GM19468 (cell line): ENCODE measurements around the gene ETS2.
A peak's percentile ranks its signal among the peaks of the same experiment; 100 is the strongest.

Source experiments
- ATAC-seq: cut with Tn5 transposase; IDR thresholded peaks from one replicate; pipeline ENCODE4 v1.9.1; 2021; ENCODE audit warnings: mild to moderate bottlenecking, moderate library complexity, moderate number of reproducible peaks; ENCODE audit not compliant: unreplicated experiment; ENCODE audit errors: extremely low read depth

The ETS2 gene

DNA sequence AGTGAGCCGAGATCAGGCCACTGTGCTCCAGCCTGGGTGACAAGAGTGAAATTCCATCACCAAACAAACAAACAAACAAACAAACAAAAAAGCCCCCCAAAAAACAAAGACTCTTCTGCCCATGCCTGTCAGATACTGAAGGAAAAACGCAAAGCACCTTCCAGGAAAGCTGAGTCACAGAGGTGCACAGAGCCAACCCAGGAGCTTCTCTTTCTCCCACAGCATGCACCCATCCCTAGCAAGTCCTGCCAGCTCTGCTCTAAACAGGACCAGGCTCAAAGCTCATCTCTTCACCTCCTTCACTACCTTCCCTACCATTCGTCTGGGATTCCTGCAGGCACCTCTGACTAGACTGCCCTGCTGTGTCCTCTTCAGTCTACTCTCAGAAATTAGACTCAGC, 46.5 kb downstream of the ETS2 start:
- no peak for ATAC-seq

DNA sequence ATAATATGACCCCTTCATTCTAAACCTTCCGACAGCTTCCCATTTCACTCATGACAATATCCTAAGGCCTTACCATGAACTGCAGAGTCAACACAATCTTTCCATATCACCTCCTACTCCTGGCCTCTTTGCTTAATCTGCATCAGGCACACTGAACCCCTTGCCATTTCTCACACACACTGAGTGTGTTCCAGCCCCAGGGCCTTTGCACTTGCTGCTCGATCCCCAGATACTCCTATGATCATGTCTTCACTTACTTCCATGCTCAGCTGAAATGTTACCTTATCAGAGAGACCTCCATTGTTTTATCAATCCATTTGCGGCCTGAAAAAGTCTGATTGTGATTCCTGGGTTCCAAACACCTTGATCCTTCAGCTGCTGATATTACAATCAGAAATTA, 47.0 kb downstream of the ETS2 start:
- no peak for ATAC-seq

DNA sequence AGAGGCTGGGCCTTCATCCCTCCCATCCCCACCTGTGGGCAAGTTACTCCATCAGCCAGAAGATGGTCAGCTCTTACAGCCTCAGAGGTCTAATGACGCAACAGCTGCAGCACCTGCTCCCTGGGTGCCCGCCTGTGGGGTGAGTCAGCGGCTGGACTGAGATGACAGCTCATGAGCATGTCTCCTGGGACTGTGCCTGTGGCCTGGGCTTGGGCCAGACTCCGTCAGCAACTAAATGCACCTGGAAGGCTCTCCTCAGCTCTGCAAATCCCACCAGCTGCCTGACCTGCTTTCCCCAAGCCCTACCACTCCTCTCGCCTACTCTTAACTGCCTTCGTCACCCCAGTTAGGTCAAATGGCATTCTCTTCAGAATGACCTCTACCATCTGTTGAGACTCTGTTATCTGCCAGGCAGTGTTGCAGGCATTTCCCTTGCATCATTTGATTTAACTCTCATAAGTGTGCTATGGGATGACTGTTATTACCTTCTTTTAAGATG, 47.7 kb downstream of the ETS2 start:
- ATAC-seq = no peak

DNA sequence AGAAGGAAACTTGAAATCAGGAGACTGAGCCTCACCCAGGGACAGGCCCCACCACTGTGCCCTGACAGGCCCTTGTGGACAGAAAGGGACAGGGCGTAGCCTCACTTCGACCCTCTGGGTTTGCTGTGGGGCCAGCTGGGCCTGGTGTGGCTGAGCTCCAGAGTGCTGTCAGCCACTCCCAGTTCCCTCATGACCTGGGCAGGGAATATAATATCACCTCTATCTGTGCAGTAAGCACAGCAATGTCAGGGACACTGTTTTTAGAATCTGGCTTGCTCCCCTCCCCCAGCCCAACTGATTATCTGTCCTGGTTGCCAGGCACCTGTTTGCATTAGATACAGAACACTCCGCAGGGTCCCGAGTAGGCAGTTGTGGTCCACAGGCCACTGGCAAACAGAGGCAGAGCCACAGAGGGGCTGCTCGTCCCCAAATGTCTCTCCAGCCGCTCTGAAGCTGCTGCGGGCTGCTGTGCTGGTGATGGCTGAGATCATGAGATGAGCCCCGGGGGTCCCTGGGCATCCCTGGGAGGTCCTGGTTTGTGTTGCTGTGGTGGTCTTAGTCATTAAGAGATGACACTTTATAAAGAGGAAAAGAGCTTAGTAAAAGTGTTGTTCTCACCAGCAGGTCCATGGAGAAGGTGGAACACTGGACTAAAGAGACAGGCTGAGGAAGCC, 51.6 kb downstream of the ETS2 start:
- ATAC-seq = no peak

DNA sequence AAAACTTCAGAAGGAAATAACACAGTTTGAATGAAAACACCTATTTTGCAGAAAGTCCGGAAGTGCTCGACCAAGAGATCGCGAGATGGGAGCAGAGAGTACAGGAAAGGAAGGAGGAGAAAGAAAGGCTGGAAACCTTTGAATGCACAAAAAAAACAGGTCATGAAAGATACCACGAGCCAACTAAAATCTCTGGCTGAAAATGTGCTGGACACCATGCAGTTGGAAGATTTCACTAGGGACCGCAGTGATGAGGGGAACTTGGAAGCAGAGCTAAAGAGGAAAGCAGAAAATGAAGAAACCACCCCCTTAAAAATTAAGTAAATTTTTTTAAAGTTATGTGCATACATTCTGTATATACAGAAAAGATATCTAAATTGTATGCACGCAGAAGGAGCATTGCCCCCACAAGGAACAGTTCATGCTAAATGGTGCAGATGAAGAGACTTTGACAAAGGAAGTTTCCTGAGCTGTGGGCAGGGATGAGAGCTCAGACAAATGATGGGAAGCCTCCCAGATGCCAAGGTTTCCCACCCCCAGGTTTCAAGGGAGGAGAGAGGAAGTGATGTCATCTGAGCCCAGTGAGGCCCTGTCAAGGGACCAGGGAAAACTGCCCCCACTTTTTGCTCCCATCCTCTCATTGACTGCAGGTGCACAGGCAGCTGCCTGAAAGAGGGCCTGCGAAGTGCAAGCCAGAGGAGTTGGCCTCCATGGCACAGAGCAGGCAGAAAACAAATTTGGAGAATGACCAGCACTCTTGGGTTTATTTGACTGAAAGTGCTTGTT, 52.5 kb downstream of the ETS2 start:
- no peak for ATAC-seq

DNA sequence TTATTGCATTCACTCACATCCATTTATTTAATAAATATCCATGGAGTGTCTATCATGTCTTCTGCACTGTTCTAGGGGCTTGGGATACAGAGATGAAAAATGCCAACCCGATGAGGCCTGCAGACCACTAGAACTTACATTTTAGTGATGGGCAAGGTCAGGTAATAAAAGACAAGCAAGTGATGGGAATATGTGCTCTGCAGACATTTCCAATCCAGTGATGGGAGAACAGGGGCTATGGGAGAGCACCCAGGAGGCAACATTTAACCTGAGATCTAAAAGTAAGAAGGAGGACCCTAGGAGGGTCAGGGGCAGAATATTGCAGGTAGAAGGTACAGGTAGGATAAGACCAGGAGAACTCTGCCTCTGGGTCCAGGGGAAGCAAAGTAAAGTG, 53.1 kb downstream of the ETS2 start:
- ATAC-seq = no peak

DNA sequence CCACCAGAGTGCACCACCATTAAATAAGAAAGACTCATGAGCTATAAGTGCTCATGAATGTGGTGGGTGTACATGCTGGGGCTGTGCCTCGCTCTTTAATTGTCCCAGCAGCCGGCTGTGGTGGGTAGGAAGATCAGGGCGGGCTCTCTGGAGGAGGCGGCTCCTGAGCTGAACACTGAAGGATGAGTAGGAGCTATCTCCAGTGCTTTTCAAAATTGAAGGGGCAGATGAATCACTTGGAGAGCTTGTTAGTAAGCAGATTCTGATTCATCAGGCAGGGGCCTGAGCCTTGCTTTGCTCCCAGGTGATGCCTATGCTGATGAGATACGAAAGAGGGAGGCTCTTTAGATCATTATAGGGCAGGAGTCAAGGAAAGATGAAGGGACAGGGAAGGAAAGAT, 54.1 kb downstream of the ETS2 start:
- no peak for ATAC-seq

DNA sequence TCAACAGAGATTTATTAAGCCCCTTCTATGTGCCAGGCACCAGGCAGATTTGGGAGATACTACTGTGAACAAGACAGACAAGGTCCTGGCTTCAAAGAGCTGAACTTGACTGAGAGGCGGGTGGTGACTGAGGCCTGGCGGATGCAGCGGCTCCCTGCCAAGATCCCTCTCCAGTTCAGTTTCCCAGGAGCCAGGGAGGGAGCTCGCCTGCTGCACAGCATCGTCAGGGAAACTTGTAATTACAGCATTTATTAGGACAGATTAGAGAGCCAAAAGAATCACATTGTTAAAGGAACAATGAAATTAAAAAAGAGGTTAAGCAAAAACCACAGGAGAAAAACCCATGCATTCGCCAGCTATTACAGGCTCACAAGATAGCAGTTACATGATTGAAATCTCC, 55.3 kb downstream of the ETS2 start:
- no peak for ATAC-seq

DNA sequence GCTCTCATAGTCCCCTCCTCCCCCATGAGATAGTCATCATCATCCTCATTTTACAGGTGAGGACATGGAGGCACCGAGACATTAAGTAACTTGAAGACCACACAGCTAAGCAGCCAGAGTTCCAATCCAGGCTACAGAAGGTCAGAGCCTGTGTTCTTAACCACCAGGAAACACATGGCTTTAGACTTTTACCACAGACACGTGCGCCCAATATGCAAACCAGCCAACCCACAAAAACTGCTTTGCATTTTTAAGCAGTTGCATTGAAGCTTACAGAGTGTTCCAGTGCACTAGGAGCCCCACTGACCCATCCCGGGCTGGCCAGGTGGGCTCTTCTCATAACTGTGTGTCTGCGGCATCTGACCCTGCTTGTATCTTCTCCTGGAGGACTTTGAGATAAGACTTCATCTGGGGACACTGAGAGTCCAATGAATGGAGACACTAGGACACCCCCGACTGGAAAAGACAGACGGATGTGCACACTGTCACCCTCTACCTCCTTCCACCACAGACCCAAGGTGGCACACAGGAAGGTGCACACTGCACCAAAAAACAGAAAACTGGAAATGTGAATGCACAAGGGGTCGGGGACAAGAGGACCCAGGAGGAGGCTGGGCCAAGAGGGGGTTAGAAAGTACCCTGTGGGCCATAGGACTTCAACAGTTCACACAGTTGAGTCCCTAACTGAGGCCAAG, 56.4 kb downstream of the ETS2 start:
- ATAC-seq = peak; percentile 53

DNA sequence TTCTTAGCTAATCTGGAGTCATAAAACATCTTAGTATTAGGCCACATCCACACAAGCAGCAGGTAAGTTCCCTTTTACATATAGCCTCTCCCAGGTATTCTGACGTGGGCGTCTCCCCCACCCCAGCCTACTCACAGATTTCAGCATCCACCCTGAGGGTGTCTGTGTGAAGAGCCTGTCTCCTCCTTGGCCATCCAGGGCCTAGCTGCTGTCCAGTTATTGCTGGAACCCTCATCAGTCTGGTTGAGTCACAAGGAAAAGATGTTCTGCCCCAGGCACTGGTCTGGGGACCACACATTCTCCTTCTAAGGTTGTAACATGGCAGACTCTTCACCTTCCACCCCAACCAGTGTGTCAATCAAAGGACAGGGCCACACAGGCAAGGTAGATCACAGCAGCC, 57.6 kb downstream of the ETS2 start:
- no peak for ATAC-seq

DNA sequence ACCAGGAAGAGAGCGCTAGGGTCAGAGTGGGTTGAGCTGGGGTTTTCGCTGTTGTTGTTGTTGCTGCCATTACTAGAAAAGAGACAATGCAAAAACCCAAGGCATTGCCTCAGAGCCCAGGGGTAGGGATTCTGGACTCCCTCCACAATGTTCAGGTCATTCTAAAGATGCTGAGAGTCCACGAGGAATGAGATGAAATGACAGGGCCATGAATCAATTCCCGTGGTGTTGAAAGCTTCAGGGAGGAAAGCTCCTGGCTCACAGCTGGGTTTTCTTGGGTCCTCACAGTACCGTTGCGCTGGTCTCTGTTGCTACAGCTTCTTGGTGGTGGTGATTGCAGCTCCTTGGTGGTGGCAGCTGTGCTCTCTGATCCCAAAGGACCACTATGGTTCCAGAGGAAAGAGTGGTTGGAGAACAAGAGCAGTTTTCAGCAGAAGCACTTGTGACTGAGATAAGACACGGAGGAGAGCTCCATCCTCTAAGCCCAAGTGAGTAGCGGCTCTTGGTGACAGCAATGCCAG, 58.2 kb downstream of the ETS2 start:
- ATAC-seq = no peak

DNA sequence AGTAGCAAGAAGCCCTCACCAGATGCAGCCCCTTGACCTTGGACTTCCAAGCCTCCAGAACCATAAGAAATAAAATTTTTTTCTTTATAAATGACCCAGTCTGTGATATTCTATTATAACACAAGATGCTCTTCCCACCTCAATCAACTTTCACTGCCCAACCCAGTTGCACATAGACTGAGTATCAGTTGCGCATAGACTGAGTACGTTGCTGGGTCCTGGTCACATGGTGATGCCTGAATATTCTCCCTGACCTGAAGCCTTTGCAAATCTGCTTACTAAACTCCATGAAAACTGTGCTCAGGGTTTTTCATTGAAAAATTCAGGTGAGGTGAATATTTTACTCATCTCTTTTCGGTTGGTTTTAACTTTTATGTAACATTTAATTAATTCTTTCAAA, 59.2 kb downstream of the ETS2 start:
- no peak for ATAC-seq

DNA sequence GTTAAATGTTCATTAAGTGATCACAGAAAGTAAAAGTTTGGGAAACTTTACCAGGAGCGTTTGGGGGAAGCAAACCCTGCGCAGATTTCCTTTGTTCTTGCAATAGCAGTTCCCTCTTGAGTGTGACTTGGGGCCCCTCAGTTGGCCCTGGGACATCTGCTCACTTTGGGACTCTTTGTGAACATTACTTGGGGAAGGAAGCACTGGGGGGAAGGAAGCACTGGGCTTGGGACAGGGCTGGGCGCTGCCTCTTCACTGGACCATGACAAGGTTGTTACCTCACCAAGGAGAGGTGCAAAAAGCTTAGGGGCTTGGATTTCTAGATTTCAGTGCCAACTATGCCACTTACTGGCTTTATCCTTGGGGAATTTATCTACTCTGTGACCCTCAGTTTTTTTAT, 63.5 kb downstream of the ETS2 start:
- no peak for ATAC-seq

DNA sequence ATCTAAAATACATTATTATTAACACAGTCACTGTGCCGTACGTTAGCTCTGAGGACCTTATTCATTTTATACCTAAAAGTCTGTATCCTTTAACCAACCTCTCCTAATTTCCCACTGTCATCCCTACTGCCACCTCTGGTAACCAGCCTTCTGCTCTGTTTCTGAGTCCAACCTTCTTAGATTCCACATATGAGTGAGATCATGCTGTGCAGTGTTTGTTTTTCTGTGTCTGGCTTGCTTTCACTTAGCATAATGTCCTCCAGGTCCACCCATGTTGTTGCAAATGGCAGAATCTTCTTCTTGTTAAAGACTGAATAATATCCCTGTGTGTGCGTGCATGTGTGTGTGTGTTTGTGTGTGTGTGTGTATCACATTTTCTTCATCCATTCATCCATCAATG, 64.2 kb downstream of the ETS2 start:
- ATAC-seq = no peak
